HG02763 (cell line): ENCODE results near the gene PLA2G15.
A peak's percentile ranks its signal among the peaks of the same experiment; 100 is the strongest.
"Not testable (repeated sequence)": the region's sequence is repeated elsewhere in the genome, so short reads cannot be mapped to it uniquely, and the experiment has no call there.

Experiments
- ATAC-seq: cut with Tn5 transposase; IDR thresholded peaks from one replicate; pipeline ENCODE4 v1.9.1; 2021; ENCODE audit warnings: mild to moderate bottlenecking, moderate library complexity; ENCODE audit not compliant: unreplicated experiment

Gene PLA2G15

GRCh38 chr16:68275611-68276191 is 30.5 kb downstream of the PLA2G15 start:
- ATAC-seq: peak; percentile 58

GRCh38 chr16:68276223-68276622 is 31.1 kb downstream of the PLA2G15 start:
- ATAC-seq: no peak

GRCh38 chr16:68279726-68280558 is 34.8 kb downstream of the PLA2G15 start:
- no peak for ATAC-seq

GRCh38 chr16:68281368-68282063 is 36.3 kb downstream of the PLA2G15 start:
- ATAC-seq: no peak

- ATAC-seq: no peak
These were observed 36.9 kb downstream of the PLA2G15 start for GRCh38 chr16:68282064-68282452.

GRCh38 chr16:68283346-68283745 is 38.2 kb downstream of the PLA2G15 start:
- no peak for ATAC-seq

- peak; percentile 42 for ATAC-seq
These were observed 38.8 kb downstream of the PLA2G15 start for GRCh38 chr16:68283801-68284598.

- peak; percentile 42 for ATAC-seq
These were observed 39.7 kb downstream of the PLA2G15 start for GRCh38 chr16:68284847-68285246.

- ATAC-seq: no peak
These were observed 40.5 kb downstream of the PLA2G15 start for GRCh38 chr16:68285683-68286082.

GRCh38 chr16:68286153-68287074 is 41.2 kb downstream of the PLA2G15 start:
- no peak for ATAC-seq

GRCh38 chr16:68287276-68288251 is 42.4 kb downstream of the PLA2G15 start:
- no peak for ATAC-seq

- ATAC-seq: no peak
These were observed 43.1 kb downstream of the PLA2G15 start for GRCh38 chr16:68288252-68288650.

GRCh38 chr16:68288796-68289195 is 43.6 kb downstream of the PLA2G15 start:
- ATAC-seq: not testable (repeated sequence)

GRCh38 chr16:68289202-68289601 is 44.0 kb downstream of the PLA2G15 start:
- ATAC-seq: peak; percentile 4

GRCh38 chr16:68289621-68290329 is 44.6 kb downstream of the PLA2G15 start:
- peak; percentile 76 for ATAC-seq

- ATAC-seq: no peak
These were observed 45.3 kb downstream of the PLA2G15 start for GRCh38 chr16:68290450-68290849.

GRCh38 chr16:68291227-68291626 is 46.1 kb downstream of the PLA2G15 start:
- ATAC-seq: no peak

- no peak for ATAC-seq
These were observed 47.3 kb downstream of the PLA2G15 start for GRCh38 chr16:68292425-68292824.
